Endodermal cell (in vitro differentiated cells): Measurements from ENCODE around the gene MAP4K3. TPM values are rescaled to one million over a fixed set of nuclear protein-coding genes. Genes with fewer than 3 reads are reported as not detected.
"Not testable (repeated sequence)": the region's sequence is repeated elsewhere in the genome, so short reads cannot be mapped to it uniquely, and the experiment has no call there.

Source experiments
- DNase-seq: peaks from one replicate; pipeline ENCODE4 v3.0.0-alpha.2; 2017
- H3K27ac ChIP-seq: 2 replicates; pipeline ENCODE4 v1.5.1; 2013; ENCODE audit warnings: mild to moderate bottlenecking, low read depth, low read length, moderate library complexity
- H3K27me3 ChIP-seq: 2 replicates; pipeline ENCODE4 v1.6.1; 2013; ENCODE audit warnings: mild to moderate bottlenecking, low read length, moderate library complexity; ENCODE audit not compliant: insufficient read depth, control insufficient read depth, poor library complexity, severe bottlenecking
- H3K36me3 ChIP-seq: 2 replicates; pipeline ENCODE4 v1.7.0; 2013; ENCODE audit warnings: mild to moderate bottlenecking, low read length, moderate library complexity; ENCODE audit not compliant: control insufficient read depth, insufficient read depth
- H3K4me1 ChIP-seq: one replicate; pipeline ENCODE4 v1.7.0; 2013; ENCODE audit warnings: low read length; ENCODE audit not compliant: control insufficient read depth, insufficient read depth
- H3K4me3 ChIP-seq: 2 replicates; pipeline ENCODE4 v1.5.1; 2013; ENCODE audit warnings: mild to moderate bottlenecking, low read length, moderate library complexity
- H3K9ac ChIP-seq: 2 replicates; pipeline ENCODE4 v1.6.1; 2013; ENCODE audit warnings: mild to moderate bottlenecking, low read length, moderate library complexity; ENCODE audit not compliant: poor library complexity, severe bottlenecking; ENCODE audit errors: extremely low read depth
- H3K9me3 ChIP-seq: 2 replicates; pipeline ENCODE4 v1.6.1; 2013; ENCODE audit warnings: mild to moderate bottlenecking, low read length, moderate library complexity; ENCODE audit not compliant: control insufficient read depth
- H3K27ac Mint-ChIP-seq: 2 replicates; pipeline ENCODE4 v1.8.0; 2020; ENCODE audit warnings: mixed read lengths
- H3K27me3 Mint-ChIP-seq: 2 replicates; pipeline ENCODE4 v1.8.0; 2021; ENCODE audit warnings: mild to moderate bottlenecking, mixed read lengths; ENCODE audit not compliant: insufficient read depth
- H3K36me3 Mint-ChIP-seq: 2 replicates; pipeline ENCODE4 v1.8.0; 2020; ENCODE audit warnings: low read depth, mixed read lengths
- H3K4me1 Mint-ChIP-seq: 2 replicates; pipeline ENCODE4 v1.8.0; 2020; ENCODE audit warnings: mixed read lengths
- H3K4me3 Mint-ChIP-seq: 2 replicates; pipeline ENCODE4 v1.8.0; 2020; ENCODE audit warnings: mild to moderate bottlenecking, moderate library complexity, mixed read lengths
- H3K9me3 Mint-ChIP-seq: 2 replicates; pipeline ENCODE4 v1.8.0; 2020; ENCODE audit warnings: mild to moderate bottlenecking, mixed read lengths
- WGBS, 2 experiments: methylation state at CpG; one replicate each; pipeline versions ENCODE4 v1.1.5 to v1.1.7; 2013; ENCODE audit warnings: missing lambda C conversion rate in 2 of 2, mixed read lengths in 1 of 2; ENCODE audit not compliant: insufficient coverage in 1 of 2, insufficient read length in 1 of 2; 5-methylcytosine and 5-hydroxymethylcytosine counted together
- total RNA-seq, 2 donors: library from RNA; stranded (reverse); fragmentation: NEBNext Ultra II Directional in 1 of 2; extraction: Animal tissue kit (Norgen Biotek cat#: 25700) in 1 of 2; gene quantifications; 2 replicates in 1 of 2; 3 replicates in 1 of 2; pipeline ENCODE4 v1.2.1, GENCODE V29; 2021
- TF ChIP-seq, protein P1 (sequence below): fragments of 200-600 bp; sonication (generic); conservative IDR thresholded peaks from 2 replicates; pipeline ENCODE4 v1.5.0; 2021; ENCODE audit warnings: antibody characterized with exemption, mild to moderate bottlenecking

The MAP4K3 gene
- total RNA-seq, 2 donors from 2014 or later = 39.1 to 45.5 TPM

DNA sequence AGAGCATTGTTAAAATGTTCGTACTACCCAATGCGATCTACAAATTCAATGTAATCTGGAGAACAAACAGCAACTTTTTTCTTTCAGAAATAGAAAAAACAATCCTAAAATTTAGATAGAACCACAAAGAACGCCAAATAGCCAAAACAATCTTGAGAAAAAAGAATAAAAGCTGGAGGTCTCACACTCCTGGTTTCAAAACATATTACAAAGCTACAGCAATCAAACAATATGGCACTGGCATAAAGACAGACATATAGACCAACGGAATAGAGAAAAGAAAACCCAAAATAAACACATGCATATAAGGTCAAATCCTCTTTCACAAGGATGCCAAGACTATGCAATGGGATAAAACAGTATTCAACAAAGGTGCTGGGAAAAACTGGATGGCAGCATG is 74.5 kb downstream of the MAP4K3 start:
- no peaks in the 10 kb centered on the region for H3K27me3 ChIP-seq
- no peak overlapping the region for H3K4me3 Mint-ChIP-seq
- no peak overlapping the region for H3K27ac Mint-ChIP-seq
- H3K4me1 ChIP-seq = no peaks in the 10 kb centered on the region
- H3K27ac ChIP-seq = no peak overlapping the region
- H3K9ac ChIP-seq = no peak overlapping the region
- H3K27me3 Mint-ChIP-seq = no peaks in the 10 kb centered on the region
- no peak for DNase-seq
- peaks cover 93% of the 10 kb centered on the region for H3K9me3 ChIP-seq
- H3K36me3 Mint-ChIP-seq = peaks cover 84% of the 10 kb centered on the region
- no peaks in the 10 kb centered on the region for H3K4me1 Mint-ChIP-seq
- WGBS, 2 experiments = 92% methylated on average over 4 of the region's 4 CpGs; no CpG with 5 or more reads in 1 of the 2 experiments
- H3K36me3 ChIP-seq = peaks cover 56% of the 10 kb centered on the region
- peaks cover 88% of the 10 kb centered on the region for H3K9me3 Mint-ChIP-seq
- TF ChIP-seq, protein P1, sequence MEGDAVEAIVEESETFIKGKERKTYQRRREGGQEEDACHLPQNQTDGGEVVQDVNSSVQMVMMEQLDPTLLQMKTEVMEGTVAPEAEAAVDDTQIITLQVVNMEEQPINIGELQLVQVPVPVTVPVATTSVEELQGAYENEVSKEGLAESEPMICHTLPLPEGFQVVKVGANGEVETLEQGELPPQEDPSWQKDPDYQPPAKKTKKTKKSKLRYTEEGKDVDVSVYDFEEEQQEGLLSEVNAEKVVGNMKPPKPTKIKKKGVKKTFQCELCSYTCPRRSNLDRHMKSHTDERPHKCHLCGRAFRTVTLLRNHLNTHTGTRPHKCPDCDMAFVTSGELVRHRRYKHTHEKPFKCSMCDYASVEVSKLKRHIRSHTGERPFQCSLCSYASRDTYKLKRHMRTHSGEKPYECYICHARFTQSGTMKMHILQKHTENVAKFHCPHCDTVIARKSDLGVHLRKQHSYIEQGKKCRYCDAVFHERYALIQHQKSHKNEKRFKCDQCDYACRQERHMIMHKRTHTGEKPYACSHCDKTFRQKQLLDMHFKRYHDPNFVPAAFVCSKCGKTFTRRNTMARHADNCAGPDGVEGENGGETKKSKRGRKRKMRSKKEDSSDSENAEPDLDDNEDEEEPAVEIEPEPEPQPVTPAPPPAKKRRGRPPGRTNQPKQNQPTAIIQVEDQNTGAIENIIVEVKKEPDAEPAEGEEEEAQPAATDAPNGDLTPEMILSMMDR = no peak
- peak overlapping the region; percentile 22 for H3K4me3 ChIP-seq

DNA sequence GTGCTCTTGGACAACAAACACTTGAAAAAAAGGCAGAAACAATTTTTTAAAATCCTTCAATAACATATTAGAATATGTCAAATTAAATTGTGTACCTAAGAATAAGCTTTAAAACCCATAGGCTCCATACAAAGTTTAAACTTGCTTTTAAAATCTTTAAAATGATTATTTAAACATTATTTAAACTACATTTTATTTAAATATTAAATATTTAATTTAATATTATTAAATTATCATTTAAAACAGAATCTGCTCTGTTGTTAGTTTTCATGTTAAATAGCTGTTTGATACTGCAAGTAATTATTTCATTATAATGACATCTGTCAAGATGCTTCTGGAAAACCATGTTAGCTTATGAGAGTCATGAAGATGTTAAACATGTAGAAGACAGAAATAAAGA is 75.6 kb downstream of the MAP4K3 start:
- Mint-ChIP-seq H3K36me3 (peaks cover 77% of the 10 kb centered on the region), H3K9me3 (peaks cover 78% of the 10 kb centered on the region), H3K27ac (no peak overlapping the region), H3K27me3 (no peaks in the 10 kb centered on the region), H3K4me3 (no peak overlapping the region), H3K4me1 (no peaks in the 10 kb centered on the region)
- H3K9ac ChIP-seq = no peak overlapping the region
- peaks cover 86% of the 10 kb centered on the region for H3K9me3 ChIP-seq
- DNase-seq = no peak
- H3K36me3 ChIP-seq = peaks cover 47% of the 10 kb centered on the region
- no peaks in the 10 kb centered on the region for H3K27me3 ChIP-seq
- H3K27ac ChIP-seq = no peak overlapping the region
- H3K4me3 ChIP-seq = peak overlapping the region; percentile 22
- no peaks in the 10 kb centered on the region for H3K4me1 ChIP-seq
- TF ChIP-seq, protein P1 = no peak

DNA sequence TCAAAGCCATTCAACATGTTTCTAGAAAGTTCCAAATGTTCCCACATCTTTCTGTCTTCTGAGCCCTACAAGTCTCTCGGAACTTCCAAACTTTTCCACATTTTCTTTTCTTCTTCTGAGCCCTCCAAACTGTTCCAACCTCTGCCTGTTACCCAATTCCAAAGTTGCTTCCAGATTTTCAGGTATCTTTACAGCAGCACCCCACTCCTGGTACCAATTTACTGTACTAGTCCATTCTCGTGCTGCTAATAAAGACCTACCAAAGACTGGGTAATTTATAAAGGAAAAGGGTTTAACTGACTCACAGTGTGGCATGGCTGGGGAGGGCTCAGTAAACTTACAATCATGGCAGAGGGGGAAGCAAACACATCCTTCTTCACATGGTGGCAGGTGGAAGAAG is 76.7 kb downstream of the MAP4K3 start:
- Mint-ChIP-seq H3K9me3 (peaks cover 68% of the 10 kb centered on the region), H3K36me3 (peaks cover 75% of the 10 kb centered on the region)
- Histone ChIP-seq H3K4me3 (peak overlapping the region; percentile 12), H3K36me3 (peaks cover 50% of the 10 kb centered on the region), H3K9me3 (peaks cover 80% of the 10 kb centered on the region)
- H3K27ac Mint-ChIP-seq, H3K9ac ChIP-seq, H3K4me1 ChIP-seq, H3K4me1 Mint-ChIP-seq, H3K4me3 Mint-ChIP-seq, H3K27ac ChIP-seq, H3K27me3 ChIP-seq, H3K27me3 Mint-ChIP-seq, DNase-seq: not testable (repeated sequence)
- WGBS, 2 experiments = 98 to 100% methylated on average over 1 to 2 of the region's 2 CpGs

- H3K4me3 ChIP-seq = peak overlapping the region; percentile 48
- peaks cover 62% of the 10 kb centered on the region for H3K9me3 Mint-ChIP-seq
- DNase-seq = no peak
- H3K27ac ChIP-seq = no peak overlapping the region
- no peak overlapping the region for H3K9ac ChIP-seq
- H3K36me3 ChIP-seq = peaks cover 52% of the 10 kb centered on the region
- H3K27me3 Mint-ChIP-seq = no peaks in the 10 kb centered on the region
- no peaks in the 10 kb centered on the region for H3K27me3 ChIP-seq
- H3K27ac Mint-ChIP-seq = no peak overlapping the region
- 95 to 97% methylated on average over 3 to 5 of the region's 5 CpGs for WGBS, 2 experiments
- peaks cover 76% of the 10 kb centered on the region for H3K36me3 Mint-ChIP-seq
- no peaks in the 10 kb centered on the region for H3K4me1 Mint-ChIP-seq
- H3K9me3 ChIP-seq = peaks cover 73% of the 10 kb centered on the region
- H3K4me1 ChIP-seq = no peaks in the 10 kb centered on the region
- TF ChIP-seq, protein P1 = no peak
- no peak overlapping the region for H3K4me3 Mint-ChIP-seq
Observed at GRCh38 chr2:39359453-39360038, 77.5 kb downstream of the MAP4K3 start.
